NCI-H1436 treated with DMSO at 0.1 percent for 48 hours (cell line): Measurements from ENCODE around the gene ADAMTS6.
"Not testable (repeated sequence)": the region's sequence is repeated elsewhere in the genome, so short reads cannot be mapped to it uniquely, and the experiment has no call there.

Experiments used
- DNase-seq: peaks from one replicate; lab custom pipeline; 2025; lab: John Stamatoyannopoulos, UW

The ADAMTS6 gene

GRCh38 chr5:65481635-65482295 is at the start of gene ADAMTS6:
Gene ADAMTS6 (minus strand): TSS chr5:65481920. CDS start chr5:65473673, 8,247 bp downstream.
- no peak for DNase-seq

- no peak for DNase-seq
Observed at GRCh38 chr5:65530904-65531303, 49.2 kb upstream of the ADAMTS6 start.

- DNase-seq = no peak
Observed at GRCh38 chr5:65525726-65526125, 44.0 kb upstream of the ADAMTS6 start.

- no peak for DNase-seq
Observed at GRCh38 chr5:65512170-65512937, 30.6 kb upstream of the ADAMTS6 start.

GRCh38 chr5:65508978-65509377 is 27.3 kb upstream of the ADAMTS6 start:
- DNase-seq = no peak

- DNase-seq = no peak
Observed at GRCh38 chr5:65506961-65507360, 25.2 kb upstream of the ADAMTS6 start.

- no peak for DNase-seq
Observed at GRCh38 chr5:65489119-65489518, 7.4 kb upstream of the ADAMTS6 start.

- not testable (repeated sequence) for DNase-seq
Observed at GRCh38 chr5:65488038-65488687, 6.4 kb upstream of the ADAMTS6 start.

GRCh38 chr5:65486803-65487202 is 5.1 kb upstream of the ADAMTS6 start:
- DNase-seq = not testable (repeated sequence)

- no peak for DNase-seq
Observed at GRCh38 chr5:65485405-65485804, 3.7 kb upstream of the ADAMTS6 start.

- peak; percentile 40 for DNase-seq
Observed at GRCh38 chr5:65483546-65484346, 2.0 kb upstream of the ADAMTS6 start.

- DNase-seq = no peak
Observed at GRCh38 chr5:65482736-65483545, 1.2 kb upstream of the ADAMTS6 start.

GRCh38 chr5:65482296-65482735 is 596 bp upstream of the ADAMTS6 start:
- no peak for DNase-seq

GRCh38 chr5:65481171-65481581 is 544 bp downstream of the ADAMTS6 start:
- no peak for DNase-seq

- DNase-seq = no peak
Observed at GRCh38 chr5:65480306-65480865, 1.3 kb downstream of the ADAMTS6 start.

- no peak for DNase-seq
Observed at GRCh38 chr5:65479527-65479926, 2.2 kb downstream of the ADAMTS6 start.

GRCh38 chr5:65478336-65478735 is 3.4 kb downstream of the ADAMTS6 start:
- DNase-seq = no peak

GRCh38 chr5:65475895-65476294 is 5.8 kb downstream of the ADAMTS6 start:
- DNase-seq = no peak

GRCh38 chr5:65475336-65475735 is 6.4 kb downstream of the ADAMTS6 start:
- DNase-seq = no peak

GRCh38 chr5:65474130-65474711 is 7.5 kb downstream of the ADAMTS6 start:
- no peak for DNase-seq
